ENCODE measurements around the gene MPI. TPM values are rescaled to one million over a fixed set of nuclear protein-coding genes. Genes with fewer than 3 reads are reported as not detected.

MPI gene
- total RNA-seq, 1 experiment from 2014 or later, result 57.5 TPM

DNA sequence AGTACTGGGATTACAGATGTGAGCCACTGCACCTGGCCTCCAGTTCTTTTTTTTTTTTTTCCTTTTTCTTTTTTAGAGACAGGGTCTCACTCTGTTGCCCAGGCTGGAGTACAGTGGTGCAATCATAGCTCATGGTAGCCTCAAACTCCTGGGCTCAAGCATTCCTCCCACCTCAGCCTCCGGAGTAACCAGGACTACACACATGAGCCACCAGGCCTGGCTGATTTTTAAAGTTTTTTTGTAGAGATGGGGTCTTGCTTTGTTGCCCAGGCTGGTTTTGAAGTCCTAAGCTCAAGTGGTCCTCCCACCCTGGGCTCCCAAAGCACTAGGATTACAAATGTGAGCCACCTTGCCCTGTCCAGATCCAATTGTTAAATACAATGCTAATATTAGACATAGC is 33.3 kb upstream of the MPI start:
- Histone ChIP-seq H3K4ac (ENCODE audit: low read depth, low read length) (no peak overlapping the region), H3K4me1 (ENCODE audit: insufficient read depth, low read length) (no peaks in the 10 kb centered on the region), H3K9ac (ENCODE audit: extremely low read depth, insufficient read length, low read length) (no peak overlapping the region), H2BK15ac (ENCODE audit: low read depth, low read length) (no peak overlapping the region), H4K91ac (ENCODE audit: insufficient read length, low read depth, low read length) (no peak overlapping the region), H3K23ac (ENCODE audit: insufficient read length, low read depth, low read length) (no peak overlapping the region), H3K79me2 (ENCODE audit: insufficient read depth, low read length) (peaks cover 4% of the 10 kb centered on the region; the same call in 1 of the 2 replicates), H3K14ac (ENCODE audit: insufficient read depth, low read length) (no peak overlapping the region), H2AK5ac (ENCODE audit: insufficient read length, low read length) (no peak overlapping the region), H4K5ac (ENCODE audit: insufficient read length, low read depth, low read length) (no peak overlapping the region), H4K20me1 (ENCODE audit: control insufficient read depth, insufficient read depth, insufficient read length) (no peaks in the 10 kb centered on the region), H3K18ac (ENCODE audit: insufficient read length, low read depth, low read length) (no peak overlapping the region), H3K27ac (ENCODE audit: insufficient read length, low read depth, low read length) (no peak overlapping the region), H2BK12ac (ENCODE audit: insufficient read length, low read depth, low read length) (no peak overlapping the region), H2BK20ac (ENCODE audit: low read depth, low read length, poor library complexity, severe bottlenecking) (no peak overlapping the region), H2BK5ac (ENCODE audit: insufficient read length, low read length) (no peak overlapping the region), H3T11ph (ENCODE audit: low read length) (no peak overlapping the region), H3K27me3 (ENCODE audit: insufficient read depth, low read length) (no peaks in the 10 kb centered on the region), H2AFZ (ENCODE audit: low read length) (no peak overlapping the region), H2BK120ac (ENCODE audit: low read depth, low read length, poor library complexity, severe bottlenecking) (no peak overlapping the region), H4K8ac (replicated peaks; ENCODE audit: insufficient read length, low read depth, low read length) (no peak overlapping the region), H3K23me2 (ENCODE audit: insufficient read length, low read depth, low read length, poor library complexity, severe bottlenecking) (no peaks in the 10 kb centered on the region), H3K4me2 (ENCODE audit: insufficient read depth, insufficient read length, low read length) (no peak overlapping the region), H3K56ac (ENCODE audit: insufficient read length, low read depth, low read length) (no peak overlapping the region), H3K9me3 (ENCODE audit: control insufficient read depth, low read depth, low read length) (no peaks in the 10 kb centered on the region), H3K79me1 (ENCODE audit: insufficient read depth, low read depth, low read length, poor library complexity, severe bottlenecking) (no peaks in the 10 kb centered on the region)
- Mint-ChIP-seq H3K27me3 (ENCODE audit: low read depth) (no peaks in the 10 kb centered on the region), H3K9me3 (no peaks in the 10 kb centered on the region), H3K27ac (no peak overlapping the region), H3K4me3 (no peak overlapping the region), H3K36me3 (ENCODE audit: insufficient read depth in 1 of 3, low read depth in 3 of 3) (peaks cover 8 to 18% (median 17%) of the 10 kb centered on the region in 3 experiments; a peak in 6 of 7 replicates), H3K4me1 (peaks cover 0 to 6% of the 10 kb centered on the region in 2 experiments; a peak in 3 of 4 replicates)
- DNase-seq, result no peak
- TF ChIP-seq, protein P1, sequence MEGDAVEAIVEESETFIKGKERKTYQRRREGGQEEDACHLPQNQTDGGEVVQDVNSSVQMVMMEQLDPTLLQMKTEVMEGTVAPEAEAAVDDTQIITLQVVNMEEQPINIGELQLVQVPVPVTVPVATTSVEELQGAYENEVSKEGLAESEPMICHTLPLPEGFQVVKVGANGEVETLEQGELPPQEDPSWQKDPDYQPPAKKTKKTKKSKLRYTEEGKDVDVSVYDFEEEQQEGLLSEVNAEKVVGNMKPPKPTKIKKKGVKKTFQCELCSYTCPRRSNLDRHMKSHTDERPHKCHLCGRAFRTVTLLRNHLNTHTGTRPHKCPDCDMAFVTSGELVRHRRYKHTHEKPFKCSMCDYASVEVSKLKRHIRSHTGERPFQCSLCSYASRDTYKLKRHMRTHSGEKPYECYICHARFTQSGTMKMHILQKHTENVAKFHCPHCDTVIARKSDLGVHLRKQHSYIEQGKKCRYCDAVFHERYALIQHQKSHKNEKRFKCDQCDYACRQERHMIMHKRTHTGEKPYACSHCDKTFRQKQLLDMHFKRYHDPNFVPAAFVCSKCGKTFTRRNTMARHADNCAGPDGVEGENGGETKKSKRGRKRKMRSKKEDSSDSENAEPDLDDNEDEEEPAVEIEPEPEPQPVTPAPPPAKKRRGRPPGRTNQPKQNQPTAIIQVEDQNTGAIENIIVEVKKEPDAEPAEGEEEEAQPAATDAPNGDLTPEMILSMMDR (conservative IDR thresholded peaks at IDR 0.05), result no peak
- WGBS (ENCODE audit: extremely low coverage, insufficient read length, low lambda C conversion rate), result no CpG with 5 or more reads among the region's 1 CpG
